Stomach (tissue), 4 donors: ENCODE measurements around the gene FRMPD4.

Source experiments
- CTCF ChIP-seq, 7 experiments: fragments of 450-650 bp in 4 of 7; fragments of 200-600 bp in 3 of 7; sonication (generic) in 3 of 7; IDR thresholded peaks; one replicate each; pipeline ENCODE4 v1.5.1; 2016 to 2019; ENCODE audit warnings: antibody characterized with exemption in 7 of 7, control low read depth in 2 of 7, mild to moderate bottlenecking in 1 of 7
- EP300 ChIP-seq: sonication (generic); formaldehyde crosslinking; IDR thresholded peaks from one replicate; pipeline ENCODE4 v1.6.1; 2017; ENCODE audit warnings: antibody characterized with exemption
- POLR2A ChIP-seq, 4 donors: fragments of 450-650 bp; IDR thresholded peaks; one replicate each; pipeline ENCODE4 v1.6.1; 2016; ENCODE audit warnings: antibody characterized with exemption in 4 of 4, control low read depth in 2 of 4, mild to moderate bottlenecking in 1 of 4, moderate library complexity in 1 of 4

- TF ChIP-seq CTCF (IDR thresholded peaks at IDR 0.05) (no peak), EP300 (no peak), POLR2A (IDR thresholded peaks at IDR 0.05) (no peak)
Observed at GRCh38 chrX:12753366-12753765, 615.1 kb downstream of the FRMPD4 start.
